Central memory CD4-positive, alpha-beta T cell (primary cell): ENCODE data around the gene LRRC37A3.
A peak's percentile ranks its signal among the peaks of the same experiment; 100 is the strongest.
"Not testable (repeated sequence)": the region's sequence is repeated elsewhere in the genome, so short reads cannot be mapped to it uniquely, and the experiment has no call there.

Source experiments
- DNase-seq: peaks from one replicate; pipeline ENCODE4 v3.0.0; 2022

LRRC37A3 gene

GRCh38 chr17:64829824-64830630 is 89.3 kb downstream of the LRRC37A3 start:
- DNase-seq, result not testable (repeated sequence)

- DNase-seq, result not testable (repeated sequence)
Observed at GRCh38 chr17:64829068-64829467, 90.2 kb downstream of the LRRC37A3 start.

GRCh38 chr17:64818904-64819303 is 100.4 kb downstream of the LRRC37A3 start:
- not testable (repeated sequence) for DNase-seq

- DNase-seq, result not testable (repeated sequence)
Observed at GRCh38 chr17:64815833-64816198, 103.5 kb downstream of the LRRC37A3 start.

- not testable (repeated sequence) for DNase-seq
Observed at GRCh38 chr17:64814993-64815832, 104.1 kb downstream of the LRRC37A3 start.

- peak; percentile 20 for DNase-seq
Observed at GRCh38 chr17:64808178-64808977, 110.9 kb downstream of the LRRC37A3 start.
